HG03571 (cell line): Measurements from ENCODE around the gene PGBD1.
A peak's percentile ranks its signal among the peaks of the same experiment; 100 is the strongest.

Source experiments
- ATAC-seq: cut with Tn5 transposase; IDR thresholded peaks from one replicate; pipeline ENCODE4 v1.9.1; 2021; ENCODE audit not compliant: unreplicated experiment

PGBD1 gene, protein sequence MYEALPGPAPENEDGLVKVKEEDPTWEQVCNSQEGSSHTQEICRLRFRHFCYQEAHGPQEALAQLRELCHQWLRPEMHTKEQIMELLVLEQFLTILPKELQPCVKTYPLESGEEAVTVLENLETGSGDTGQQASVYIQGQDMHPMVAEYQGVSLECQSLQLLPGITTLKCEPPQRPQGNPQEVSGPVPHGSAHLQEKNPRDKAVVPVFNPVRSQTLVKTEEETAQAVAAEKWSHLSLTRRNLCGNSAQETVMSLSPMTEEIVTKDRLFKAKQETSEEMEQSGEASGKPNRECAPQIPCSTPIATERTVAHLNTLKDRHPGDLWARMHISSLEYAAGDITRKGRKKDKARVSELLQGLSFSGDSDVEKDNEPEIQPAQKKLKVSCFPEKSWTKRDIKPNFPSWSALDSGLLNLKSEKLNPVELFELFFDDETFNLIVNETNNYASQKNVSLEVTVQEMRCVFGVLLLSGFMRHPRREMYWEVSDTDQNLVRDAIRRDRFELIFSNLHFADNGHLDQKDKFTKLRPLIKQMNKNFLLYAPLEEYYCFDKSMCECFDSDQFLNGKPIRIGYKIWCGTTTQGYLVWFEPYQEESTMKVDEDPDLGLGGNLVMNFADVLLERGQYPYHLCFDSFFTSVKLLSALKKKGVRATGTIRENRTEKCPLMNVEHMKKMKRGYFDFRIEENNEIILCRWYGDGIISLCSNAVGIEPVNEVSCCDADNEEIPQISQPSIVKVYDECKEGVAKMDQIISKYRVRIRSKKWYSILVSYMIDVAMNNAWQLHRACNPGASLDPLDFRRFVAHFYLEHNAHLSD

GRCh38 chr6:28281288-28282064 is at the start of gene PGBD1:
Gene PGBD1 (plus strand): TSS chr6:28281572. CDS start chr6:28283814, 2,242 bp downstream.
- ATAC-seq, result peak; percentile 80

- no peak for ATAC-seq
Observed at GRCh38 chr6:28232785-28233184, 48.6 kb upstream of the PGBD1 start.

DNA sequence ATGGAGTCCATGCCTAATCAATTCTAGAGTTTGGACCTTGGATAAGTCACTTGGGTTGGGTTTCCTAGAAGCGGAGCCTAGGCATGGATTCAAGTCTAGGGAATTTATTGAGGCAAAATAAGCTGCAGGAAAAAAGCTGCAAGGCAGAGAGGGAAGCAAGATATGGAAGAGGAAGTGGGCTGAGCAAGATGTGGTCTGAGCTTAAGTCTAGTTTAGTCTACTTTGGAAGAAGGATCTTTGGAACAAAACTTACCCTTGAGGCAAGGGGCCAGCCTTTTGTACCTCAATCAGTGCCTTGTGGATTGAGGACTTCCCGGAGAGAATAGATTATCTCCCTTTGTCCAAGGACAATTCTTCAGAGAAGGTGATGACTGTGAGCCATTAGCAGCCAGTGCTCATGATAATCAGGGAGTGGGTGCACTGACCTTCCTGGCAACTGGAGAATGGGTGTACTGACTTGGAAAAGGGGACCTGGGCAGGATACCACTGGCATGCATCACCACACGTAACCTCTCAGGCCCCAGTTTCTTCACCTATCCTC is 45.4 kb upstream of the PGBD1 start:
- ATAC-seq, result no peak

- no peak for ATAC-seq
Observed at GRCh38 chr6:28239636-28240035, 41.7 kb upstream of the PGBD1 start.

- ATAC-seq, result no peak
Observed at GRCh38 chr6:28240471-28240870, 40.9 kb upstream of the PGBD1 start.

DNA sequence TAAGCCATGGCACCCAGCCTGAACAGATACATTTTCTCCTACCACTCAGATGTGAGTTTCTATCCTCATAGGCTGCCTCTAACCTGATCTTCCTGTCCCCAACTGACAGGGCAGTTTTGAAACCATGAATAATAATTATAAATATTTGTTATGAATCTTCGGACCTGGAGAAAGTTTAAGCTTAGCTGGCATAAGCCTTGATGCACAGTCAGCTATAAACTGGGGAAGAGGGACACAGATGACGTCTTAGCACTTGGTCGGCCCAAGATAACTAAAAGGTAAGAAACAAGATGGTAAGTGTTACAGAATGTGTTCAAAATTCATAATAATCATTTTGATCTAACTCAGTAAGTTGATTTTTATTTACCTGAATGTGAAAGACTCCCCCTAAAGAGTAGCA is 37.4 kb upstream of the PGBD1 start:
- ATAC-seq, result no peak

GRCh38 chr6:28245206-28245941 is 36.0 kb upstream of the PGBD1 start:
- no peak for ATAC-seq

- no peak for ATAC-seq
Observed at GRCh38 chr6:28248916-28249315, 32.5 kb upstream of the PGBD1 start.

DNA sequence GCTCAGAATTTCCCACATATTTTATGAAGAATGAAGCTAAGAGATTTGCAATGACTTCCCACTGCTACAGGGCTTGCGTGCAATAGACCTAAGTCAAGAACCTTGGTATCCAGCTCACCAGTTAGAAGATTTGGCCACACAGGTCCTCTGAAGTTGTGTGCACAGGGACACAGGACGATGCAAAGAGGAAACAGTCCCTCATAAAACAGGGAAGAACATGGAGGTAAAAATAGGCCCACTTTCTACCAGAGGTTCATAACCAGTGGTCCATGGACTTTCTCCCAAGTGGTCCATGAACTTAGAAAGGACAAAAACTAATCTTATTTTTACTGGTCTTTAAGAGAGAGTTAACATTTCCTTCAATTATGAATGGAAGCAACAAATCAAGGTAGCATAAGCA is 30.6 kb upstream of the PGBD1 start:
- no peak for ATAC-seq

DNA sequence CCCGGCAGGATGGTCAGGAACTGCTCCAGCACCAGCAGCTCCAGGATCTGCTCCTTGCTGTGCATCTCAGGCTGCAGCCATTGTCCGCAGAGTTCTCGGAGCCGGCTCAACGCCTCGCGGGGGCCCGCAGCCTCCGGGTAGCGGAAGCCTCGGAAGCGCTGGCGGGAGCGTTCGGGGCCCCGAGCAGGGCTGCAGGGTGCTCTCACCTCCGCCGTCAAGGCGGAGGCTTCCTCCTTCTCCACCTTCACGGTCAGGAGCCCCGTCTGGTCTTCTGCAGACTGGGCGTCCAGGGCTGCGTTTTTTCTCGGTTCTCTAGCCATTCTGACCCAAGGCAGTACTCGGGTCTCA is 29.7 kb upstream of the PGBD1 start:
- peak; percentile 36 for ATAC-seq

GRCh38 chr6:28252009-28252975 is 29.1 kb upstream of the PGBD1 start, which contains the start of gene ZKSCAN4:
Gene ZKSCAN4 (minus strand): TSS chr6:28252269. CDS start chr6:28251980, 289 bp downstream.
- ATAC-seq, result peak; percentile 65

GRCh38 chr6:28254121-28254519 is 27.3 kb upstream of the PGBD1 start:
- no peak for ATAC-seq

- ATAC-seq, result no peak
Observed at GRCh38 chr6:28257042-28257441, 24.3 kb upstream of the PGBD1 start.

DNA sequence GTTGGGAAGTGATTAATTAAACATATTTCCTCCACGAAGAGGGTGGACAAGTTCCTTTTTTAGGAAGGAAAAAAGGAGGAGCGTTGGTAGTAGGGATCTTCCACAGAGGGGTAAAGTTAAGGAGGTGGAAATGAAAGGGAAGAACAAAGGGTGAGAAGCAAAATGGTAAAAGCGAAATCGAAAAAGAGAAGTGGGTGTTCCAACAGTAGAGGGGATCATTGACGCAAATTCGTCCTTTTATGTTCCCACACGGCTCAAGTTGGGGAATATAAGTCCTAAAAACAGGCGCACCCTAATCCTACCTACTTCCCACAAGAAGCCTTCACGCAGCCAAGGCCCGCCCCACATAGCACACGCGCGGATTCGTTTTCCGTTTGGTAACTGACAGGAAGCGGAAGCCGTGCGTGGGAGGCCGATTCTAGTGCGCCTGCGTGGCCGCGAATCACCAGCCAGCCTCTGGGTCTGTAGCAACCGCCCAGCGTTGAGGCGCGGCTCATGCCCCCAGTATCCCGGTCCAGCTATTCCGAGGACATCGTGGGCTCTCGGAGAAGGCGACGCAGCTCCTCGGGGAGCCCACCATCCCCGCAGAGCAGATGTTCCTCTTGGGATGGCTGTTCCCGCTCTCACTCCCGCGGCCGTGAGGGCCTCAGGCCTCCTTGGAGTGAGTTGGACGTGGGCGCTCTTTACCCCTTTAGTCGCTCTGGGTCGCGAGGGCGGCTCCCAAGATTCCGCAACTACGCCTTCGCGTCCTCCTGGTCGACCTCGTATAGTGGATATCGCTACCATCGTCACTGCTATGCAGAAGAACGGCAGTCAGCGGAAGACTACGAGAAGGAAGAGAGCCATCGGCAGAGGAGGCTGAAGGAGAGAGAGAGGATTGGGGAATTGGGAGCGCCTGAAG is 22.2 kb upstream of the PGBD1 start, which contains the start of gene NKAPL:
NKAPL (plus strand) TSS at position 421 of the 901 bp plus-strand sequence; CDS start at position 496, 75 bp downstream.
- no peak for ATAC-seq

DNA sequence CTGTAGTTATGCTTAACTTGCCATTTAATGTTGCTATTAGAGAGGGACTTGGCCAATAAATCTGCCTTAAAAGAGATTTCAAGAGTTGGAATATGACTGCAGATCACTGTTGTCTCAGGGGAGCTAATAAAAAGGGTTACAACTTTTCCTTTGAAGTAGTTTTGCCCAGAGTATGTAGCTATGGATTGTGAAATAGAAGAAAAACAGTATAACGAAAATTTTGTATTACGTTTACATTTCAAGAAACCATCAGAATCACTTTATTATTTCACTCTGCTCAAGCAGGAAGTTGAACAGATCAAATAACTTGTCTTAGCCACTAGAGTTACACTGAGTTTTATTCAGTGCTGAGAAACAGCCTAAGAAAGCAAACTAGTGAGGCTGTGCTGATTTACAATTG is 17.4 kb upstream of the PGBD1 start:
- no peak for ATAC-seq

GRCh38 chr6:28264834-28265401 is 16.5 kb upstream of the PGBD1 start:
- ATAC-seq, result no peak

GRCh38 chr6:28266563-28266961 is 14.8 kb upstream of the PGBD1 start:
- ATAC-seq, result no peak
